Peyer's patch (tissue), 4 donors: Measurements from ENCODE around the gene EFHC1. TPM values are rescaled to one million over a fixed set of nuclear protein-coding genes. Genes with fewer than 3 reads are reported as not detected.

ENCODE experiments used
- DNase-seq, 3 donors: peaks; one replicate each; pipeline ENCODE4 v3.0.0-alpha.2; 2017 to 2019
- H3K27ac ChIP-seq, 4 donors: fragments of 200-600 bp; sonication (generic); one replicate each; pipeline ENCODE4 v1.5.1; 2016 to 2019
- H3K27me3 ChIP-seq, 2 donors: fragments of 200-600 bp; sonication (generic); one replicate each; pipeline ENCODE4 v1.5.1; 2019
- H3K36me3 ChIP-seq, 3 donors: fragments of 200-600 bp; sonication (generic); one replicate each; pipeline ENCODE4 v1.5.1; 2016 to 2019
- H3K4me1 ChIP-seq, 4 donors: fragments of 200-600 bp; sonication (generic); one replicate each; pipeline ENCODE4 v1.5.1; 2016 to 2019
- H3K4me3 ChIP-seq, 4 donors: fragments of 200-600 bp; sonication (generic); 1 replicate in 3 of 4; 2 replicates in 1 of 4; pipeline ENCODE4 v1.5.1; 2016 to 2019; ENCODE audit warnings: mild to moderate bottlenecking in 1 of 4
- H3K9me3 ChIP-seq, 4 donors: fragments of 200-600 bp; sonication (generic); one replicate each; pipeline ENCODE4 v1.5.1; 2016 to 2019; ENCODE audit warnings: mild to moderate bottlenecking in 1 of 4
- CTCF ChIP-seq, 6 experiments: fragments of 450-650 bp in 4 of 6; fragments of 200-600 bp in 2 of 6; sonication (generic) in 1 of 6; IDR thresholded peaks; one replicate each; pipeline ENCODE4 v1.5.1; 2017 to 2019; ENCODE audit warnings: antibody characterized with exemption in 6 of 6, mild to moderate bottlenecking in 3 of 6, moderate library complexity in 1 of 6
- POLR2A ChIP-seq, 2 donors: fragments of 450-650 bp; IDR thresholded peaks; one replicate each; pipeline ENCODE4 v1.5.1; 2017; ENCODE audit warnings: antibody characterized with exemption in 2 of 2, mild to moderate bottlenecking in 2 of 2, moderate library complexity in 2 of 2
- total RNA-seq, 4 donors: library from RNA; depleted of rRNA; stranded (reverse); fragments of >200 nt; gene quantifications; one replicate each; pipeline ENCODE4 v1.1.0, GENCODE V29; 2016

The EFHC1 gene
- total RNA-seq, 4 donors from 2014 or later: 20.0 to 40.4 (median 22.7) TPM

- H3K27ac ChIP-seq: peak overlapping the region in 1 of 4 donors; percentile 15
- DNase-seq: no peak
These were observed 27.2 kb upstream of the EFHC1 start for GRCh38 chr6:52392944-52393343.

GRCh38 chr6:52393780-52394179 lies 26.4 kb upstream of the EFHC1 start:
- Histone ChIP-seq H3K4me3 (no peak overlapping the region), H3K27me3 (no peaks in the 10 kb centered on the region), H3K4me1 (peaks cover 0 to 42% (median 12%) of the 10 kb centered on the region in 4 donors), H3K9me3 (no peaks in the 10 kb centered on the region), H3K27ac (peak overlapping the region in 2 of 4 donors; percentile 28 to 34), H3K36me3 (no peaks in the 10 kb centered on the region)
- TF ChIP-seq POLR2A (IDR thresholded peaks at IDR 0.05) (no peak), CTCF (IDR thresholded peaks at IDR 0.05) (no peak)
- DNase-seq: no peak

More at GRCh38 chr6:52392944-52393343, 27.2 kb upstream of the EFHC1 start:
- H3K36me3 ChIP-seq: no peaks in the 10 kb centered on the region
- TF ChIP-seq CTCF (IDR thresholded peaks at IDR 0.05) (no peak), POLR2A (IDR thresholded peaks at IDR 0.05) (no peak)
- H3K4me3 ChIP-seq: no peak overlapping the region
- peaks cover 0 to 45% (median 12%) of the 10 kb centered on the region in 4 donors for H3K4me1 ChIP-seq
- H3K9me3 ChIP-seq: no peaks in the 10 kb centered on the region
- no peaks in the 10 kb centered on the region for H3K27me3 ChIP-seq

- TF ChIP-seq CTCF (IDR thresholded peaks at IDR 0.05) (no peak), POLR2A (IDR thresholded peaks at IDR 0.05) (no peak)
- H3K4me1 ChIP-seq: peaks cover 0 to 42% (median 11%) of the 10 kb centered on the region in 4 donors
- no peaks in the 10 kb centered on the region for H3K9me3 ChIP-seq
These were observed 25.9 kb upstream of the EFHC1 start for GRCh38 chr6:52394251-52394666.

GRCh38 chr6:52395969-52396368 lies 24.2 kb upstream of the EFHC1 start:
- H3K27me3 ChIP-seq: no peaks in the 10 kb centered on the region
- no peak for DNase-seq
- peak overlapping the region in 1 of 4 donors; percentile 45 for H3K27ac ChIP-seq
- peaks cover 0 to 44% (median 7%) of the 10 kb centered on the region in 4 donors for H3K4me1 ChIP-seq
- H3K9me3 ChIP-seq: no peaks in the 10 kb centered on the region
- H3K4me3 ChIP-seq: no peak overlapping the region
- H3K36me3 ChIP-seq: no peaks in the 10 kb centered on the region
- TF ChIP-seq CTCF (IDR thresholded peaks at IDR 0.05) (no peak), POLR2A (IDR thresholded peaks at IDR 0.05) (no peak)

More at GRCh38 chr6:52394251-52394666, 25.9 kb upstream of the EFHC1 start:
- Histone ChIP-seq H3K4me3 (no peak overlapping the region), H3K27ac (peak overlapping the region in 2 of 4 donors; percentile 28 to 34), H3K36me3 (no peaks in the 10 kb centered on the region), H3K27me3 (no peaks in the 10 kb centered on the region)
- DNase-seq: no peak

GRCh38 chr6:52399511-52400312 lies 20.4 kb upstream of the EFHC1 start:
- peaks cover 0 to 65% (median 5%) of the 10 kb centered on the region in 4 donors for H3K4me1 ChIP-seq
- peaks cover 0 to 21% (median 0%) of the 10 kb centered on the region in 3 donors for H3K36me3 ChIP-seq

More at GRCh38 chr6:52399511-52400312, 20.4 kb upstream of the EFHC1 start:
- H3K27ac ChIP-seq: peak overlapping the region in 3 of 4 donors; percentile 18 to 63 (median 34)
- H3K9me3 ChIP-seq: no peaks in the 10 kb centered on the region
- peak in 1 of 3 donors; percentile 61 for DNase-seq
- TF ChIP-seq CTCF (IDR thresholded peaks at IDR 0.05) (peak; percentile 61 to 85 (median 76)), POLR2A (IDR thresholded peaks at IDR 0.05) (no peak)
- no peaks in the 10 kb centered on the region for H3K27me3 ChIP-seq
- no peak overlapping the region for H3K4me3 ChIP-seq
